GM12872 (cell line): ENCODE results near the gene SMPDL3A.

Experiments used
- TF ChIP-seq, protein P1 (sequence below): IDR thresholded peaks from 3 replicates; pipeline ENCODE4 v1.5.1; 2011; ENCODE audit warnings: low read depth, mild to moderate bottlenecking, low read length, moderate library complexity; ENCODE audit not compliant: insufficient read depth

The SMPDL3A gene

DNA sequence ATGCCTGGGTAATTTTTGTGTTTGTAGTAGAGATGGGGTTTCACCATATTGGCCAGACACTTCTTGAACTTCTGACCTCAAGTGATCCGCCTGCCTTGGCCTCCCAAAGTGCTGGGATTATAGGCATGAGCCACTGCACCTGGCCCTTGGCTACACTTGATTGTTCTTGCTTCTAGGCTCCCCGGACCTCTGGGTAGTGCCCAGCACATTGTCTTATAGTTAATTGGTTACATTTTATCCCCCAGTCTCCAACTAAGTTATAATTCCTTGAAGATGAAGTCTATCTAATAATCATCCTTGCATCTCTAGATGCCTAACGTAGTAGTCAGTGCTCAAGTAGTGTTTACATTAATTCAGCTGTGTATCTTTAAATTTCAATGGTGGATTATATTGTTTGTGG is 11.8 kb downstream of the SMPDL3A start:
- TF ChIP-seq, protein P1, sequence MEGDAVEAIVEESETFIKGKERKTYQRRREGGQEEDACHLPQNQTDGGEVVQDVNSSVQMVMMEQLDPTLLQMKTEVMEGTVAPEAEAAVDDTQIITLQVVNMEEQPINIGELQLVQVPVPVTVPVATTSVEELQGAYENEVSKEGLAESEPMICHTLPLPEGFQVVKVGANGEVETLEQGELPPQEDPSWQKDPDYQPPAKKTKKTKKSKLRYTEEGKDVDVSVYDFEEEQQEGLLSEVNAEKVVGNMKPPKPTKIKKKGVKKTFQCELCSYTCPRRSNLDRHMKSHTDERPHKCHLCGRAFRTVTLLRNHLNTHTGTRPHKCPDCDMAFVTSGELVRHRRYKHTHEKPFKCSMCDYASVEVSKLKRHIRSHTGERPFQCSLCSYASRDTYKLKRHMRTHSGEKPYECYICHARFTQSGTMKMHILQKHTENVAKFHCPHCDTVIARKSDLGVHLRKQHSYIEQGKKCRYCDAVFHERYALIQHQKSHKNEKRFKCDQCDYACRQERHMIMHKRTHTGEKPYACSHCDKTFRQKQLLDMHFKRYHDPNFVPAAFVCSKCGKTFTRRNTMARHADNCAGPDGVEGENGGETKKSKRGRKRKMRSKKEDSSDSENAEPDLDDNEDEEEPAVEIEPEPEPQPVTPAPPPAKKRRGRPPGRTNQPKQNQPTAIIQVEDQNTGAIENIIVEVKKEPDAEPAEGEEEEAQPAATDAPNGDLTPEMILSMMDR = no peak

DNA sequence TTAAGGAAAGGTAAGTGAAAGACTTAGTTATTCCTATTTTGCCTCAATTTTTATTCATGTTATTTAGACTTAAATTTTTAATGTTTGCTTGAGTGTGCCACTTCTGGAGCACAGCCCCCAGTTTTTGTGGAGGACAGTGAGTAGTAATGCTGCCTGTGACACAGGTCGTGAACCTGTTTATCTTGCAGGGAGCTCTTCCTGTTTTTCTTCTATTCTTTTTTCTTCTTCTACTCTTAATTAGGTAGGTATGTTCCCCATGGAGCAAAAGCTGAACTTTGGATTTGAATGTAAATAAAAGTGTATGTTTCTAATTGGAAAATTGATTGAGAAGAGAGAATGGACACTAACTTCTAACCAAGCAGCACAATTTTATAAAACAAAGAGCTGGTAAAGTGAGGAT is 12.3 kb downstream of the SMPDL3A start:
- TF ChIP-seq, protein P1 = no peak

DNA sequence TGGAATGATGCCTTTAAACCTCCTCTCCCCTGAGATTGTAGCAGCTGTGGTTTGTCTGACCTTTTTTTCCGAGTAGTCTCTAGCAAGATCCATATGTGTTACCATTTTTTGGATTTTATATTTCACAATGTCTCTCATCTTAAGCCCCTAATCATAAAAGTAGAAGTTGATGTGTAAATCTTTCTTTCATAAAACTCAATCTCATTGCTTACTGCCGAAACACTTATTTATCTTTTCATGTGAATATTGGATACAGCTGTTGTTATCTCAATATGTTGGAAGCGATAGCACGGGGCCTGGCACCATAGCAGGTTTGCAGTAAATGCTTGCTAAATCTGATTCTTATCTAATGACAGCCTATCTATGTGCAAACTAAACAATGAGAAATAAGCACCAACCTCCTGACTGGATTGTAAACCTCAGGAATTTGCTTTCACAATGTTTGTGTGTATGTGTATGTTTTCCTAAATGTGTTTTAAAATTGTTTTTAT is 14.2 kb downstream of the SMPDL3A start:
- TF ChIP-seq, protein P1 = no peak

DNA sequence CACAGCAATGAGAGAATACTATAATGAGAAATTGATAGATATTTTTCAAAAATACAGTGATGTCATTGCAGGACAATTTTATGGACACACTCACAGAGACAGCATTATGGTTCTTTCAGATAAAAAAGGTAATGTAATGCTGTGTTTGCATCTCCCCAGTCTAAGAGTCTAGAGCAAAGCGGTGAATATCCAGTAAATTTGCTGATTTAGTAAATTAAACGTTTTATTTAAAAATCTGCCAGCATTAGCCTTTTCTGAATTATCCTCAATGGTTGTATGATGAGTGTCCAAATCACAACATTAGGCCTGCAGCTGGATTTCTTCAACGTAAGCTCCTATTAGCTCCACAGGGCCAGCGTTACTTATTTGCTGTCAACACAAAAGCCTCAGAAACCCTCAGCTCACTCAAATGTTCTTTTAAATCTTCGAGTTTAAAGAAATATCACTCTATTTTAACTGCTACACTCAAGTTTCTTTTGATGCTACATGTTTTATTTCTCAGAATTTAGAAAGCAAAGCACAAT is 16.0 kb downstream of the SMPDL3A start:
- TF ChIP-seq, protein P1 = no peak

DNA sequence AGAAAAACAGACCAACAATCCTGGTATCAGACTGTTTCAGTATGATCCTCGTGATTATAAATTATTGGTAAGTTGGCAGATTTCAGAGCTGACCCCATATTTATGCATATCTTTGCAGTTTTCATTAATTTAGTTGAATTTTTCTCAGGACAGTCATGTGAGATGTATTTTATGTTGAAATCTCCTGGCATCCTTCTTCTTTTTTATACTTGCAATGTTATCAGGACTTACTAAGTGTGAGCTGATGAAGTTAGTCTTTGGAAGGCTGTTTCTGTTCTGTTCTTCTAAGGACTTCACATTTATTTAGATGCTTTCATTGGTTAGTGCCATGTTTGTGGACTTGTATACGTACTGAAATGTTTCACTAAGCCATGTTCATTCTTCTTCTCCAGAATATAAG is 17.2 kb downstream of the SMPDL3A start:
- TF ChIP-seq, protein P1 = no peak

DNA sequence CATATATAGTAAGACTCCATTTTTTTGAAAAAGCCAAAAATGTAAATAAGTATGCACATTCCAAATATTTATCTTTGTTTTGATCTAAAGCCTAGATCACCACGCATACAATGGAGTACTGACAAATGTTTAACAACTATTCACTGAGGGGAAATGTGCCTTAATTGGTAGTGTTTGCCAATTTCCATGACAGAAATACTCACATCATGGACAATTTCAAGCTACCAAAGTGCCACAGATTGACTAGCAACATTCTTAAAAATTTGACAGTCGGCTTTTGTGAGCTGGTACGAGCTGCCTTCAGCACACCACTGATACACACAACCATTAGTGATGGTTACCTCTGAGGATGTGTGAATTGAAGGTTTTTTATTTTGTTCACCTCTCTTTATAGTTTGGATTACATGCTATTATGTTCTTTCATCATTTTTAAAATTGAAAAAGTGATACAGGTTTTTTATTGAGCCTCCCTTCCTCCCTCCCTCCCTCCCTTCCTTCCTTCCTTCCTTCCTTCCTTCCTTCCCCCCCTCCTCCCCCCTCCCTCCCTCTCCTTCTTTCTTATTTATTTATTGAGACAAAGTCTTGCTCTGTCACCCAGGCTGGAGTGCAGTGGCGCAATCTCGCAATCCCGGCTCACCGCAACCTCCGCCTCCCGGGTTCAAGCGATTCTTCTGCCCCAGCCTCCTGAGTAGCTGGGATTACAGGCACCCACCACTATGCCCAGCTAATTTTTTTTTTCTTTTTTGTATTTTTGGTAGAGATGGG is 19.2 kb downstream of the SMPDL3A start:
- TF ChIP-seq, protein P1 = no peak

DNA sequence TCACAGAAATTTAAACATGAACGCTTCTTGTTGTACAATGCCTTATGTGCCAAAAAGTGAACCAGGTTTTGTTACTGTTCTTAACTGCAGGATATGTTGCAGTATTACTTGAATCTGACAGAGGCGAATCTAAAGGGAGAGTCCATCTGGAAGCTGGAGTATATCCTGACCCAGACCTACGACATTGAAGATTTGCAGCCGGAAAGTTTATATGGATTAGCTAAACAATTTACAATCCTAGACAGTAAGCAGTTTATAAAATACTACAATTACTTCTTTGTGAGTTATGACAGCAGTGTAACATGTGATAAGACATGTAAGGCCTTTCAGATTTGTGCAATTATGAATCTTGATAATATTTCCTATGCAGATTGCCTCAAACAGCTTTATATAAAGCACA is 19.9 kb downstream of the SMPDL3A start:
- TF ChIP-seq, protein P1 = no peak
